NT2/D1 (cell line): ENCODE data around the gene PIN1.

ENCODE experiments used
- SUZ12 ChIP-seq: IDR thresholded peaks from 2 replicates; pipeline ENCODE4 v1.6.1; 2011; ENCODE audit not compliant: insufficient read length, insufficient read depth; ENCODE audit errors: extremely low read depth
- ZNF274 ChIP-seq: IDR thresholded peaks from 2 replicates; pipeline ENCODE4 v1.6.1; 2011; ENCODE audit warnings: mild to moderate bottlenecking, low read depth, low read length

GRCh38 chr19:9796113-9796773 is 38.9 kb upstream of the PIN1 start:
- TF ChIP-seq SUZ12 (no peak), ZNF274 (no peak)
